Left lobe of liver (tissue), 2 donors: ENCODE data around the gene FOXP4. TPM values are rescaled to one million over a fixed set of nuclear protein-coding genes. Genes with fewer than 3 reads are reported as not detected.

Experiments
- ATAC-seq: fragments of 200-7000 bp; cut with Tn5 transposase; one replicate; pipeline ENCODE4 v1.9.1; 2020; ENCODE audit warnings: mild to moderate bottlenecking, moderate library complexity
- DNase-seq: peaks from one replicate; pipeline ENCODE4 v3.0.0-alpha.2; 2020; ENCODE audit warnings: low spot score
- total RNA-seq: library from RNA; stranded (reverse); gene quantifications from one replicate; pipeline ENCODE4 v1.2.1, GENCODE V29; 2021
- donor health status: DM: no; HTN: no; CAD: no; lungs with moderate emphysema.
- donor health status: DM: no; HTN: yes; CAD: no.

Gene FOXP4
- total RNA-seq, 1 donor from 2014 or later, result 24.6 TPM

DNA sequence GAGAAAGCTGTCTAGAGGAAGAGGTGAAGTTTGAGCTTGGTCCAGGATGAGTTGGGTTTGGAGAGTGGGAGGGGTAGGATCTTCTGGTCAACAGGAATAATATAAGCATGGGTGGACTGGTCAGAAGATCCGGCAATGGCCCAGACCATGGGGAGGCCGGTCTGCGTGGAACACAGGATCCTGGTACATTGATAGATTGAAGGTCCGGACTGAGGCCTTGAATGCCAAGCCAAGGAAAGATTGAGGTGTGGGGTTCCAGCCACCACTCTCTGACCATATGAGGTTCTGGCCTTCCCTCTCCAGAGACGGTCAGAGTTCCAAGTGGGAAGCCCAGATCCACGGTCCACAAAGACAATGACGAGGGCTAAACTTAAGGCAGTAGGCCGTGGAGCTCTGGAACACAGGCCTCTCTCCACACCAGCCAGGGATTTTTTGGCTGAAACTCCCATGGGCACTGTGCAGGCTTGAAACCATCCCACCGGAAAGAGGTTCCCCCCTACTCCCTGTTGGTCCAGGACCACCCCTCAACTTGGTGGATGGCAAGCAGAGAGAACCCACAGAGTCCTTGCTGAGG lies 95.3 kb downstream of the FOXP4 start:
- DNase-seq (no peak), ATAC-seq (no peak)

DNA sequence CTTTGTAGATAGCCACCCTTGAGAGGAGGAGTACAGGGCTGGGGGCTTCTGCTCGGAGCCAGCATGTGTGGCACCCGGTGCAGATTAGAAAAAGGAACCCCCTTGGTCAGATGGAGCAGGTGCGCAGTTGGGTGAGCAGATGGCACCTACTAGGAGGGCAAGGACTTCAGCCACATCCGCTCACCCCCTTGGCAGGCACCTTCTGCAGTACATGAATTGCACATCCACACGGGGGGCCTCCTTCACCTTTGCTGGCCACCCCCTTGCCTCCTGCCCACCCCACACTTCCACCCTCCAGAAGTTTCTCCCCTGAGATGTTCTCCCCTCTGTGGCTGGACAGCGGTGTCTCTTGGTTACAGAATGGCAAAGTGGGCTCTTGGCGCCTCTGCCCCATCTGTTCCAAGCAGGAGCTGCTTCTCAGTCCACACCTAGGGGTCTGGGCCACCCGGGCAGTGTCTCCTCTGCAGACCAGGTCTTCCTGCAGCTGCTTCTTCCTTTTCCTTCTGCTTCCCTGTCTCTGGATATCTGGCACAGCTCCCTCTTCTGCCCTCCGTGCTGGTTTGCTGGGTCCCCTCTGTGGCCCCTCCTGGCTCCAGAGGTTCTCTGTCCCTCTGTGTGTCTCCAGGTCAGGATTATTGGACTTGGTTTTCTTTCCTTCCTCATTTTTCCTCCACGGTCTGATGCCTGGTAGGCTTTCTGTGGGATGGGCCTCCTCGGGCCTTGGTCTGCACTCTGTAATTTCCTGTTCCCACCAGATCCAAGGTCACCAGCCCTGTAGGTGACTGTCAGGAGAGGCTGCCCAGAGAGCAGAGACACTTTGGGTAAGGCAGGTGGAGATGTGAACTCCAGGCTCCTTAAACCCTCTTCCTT lies 96.1 kb downstream of the FOXP4 start:
- DNase-seq (no peak), ATAC-seq (no peak)

DNA sequence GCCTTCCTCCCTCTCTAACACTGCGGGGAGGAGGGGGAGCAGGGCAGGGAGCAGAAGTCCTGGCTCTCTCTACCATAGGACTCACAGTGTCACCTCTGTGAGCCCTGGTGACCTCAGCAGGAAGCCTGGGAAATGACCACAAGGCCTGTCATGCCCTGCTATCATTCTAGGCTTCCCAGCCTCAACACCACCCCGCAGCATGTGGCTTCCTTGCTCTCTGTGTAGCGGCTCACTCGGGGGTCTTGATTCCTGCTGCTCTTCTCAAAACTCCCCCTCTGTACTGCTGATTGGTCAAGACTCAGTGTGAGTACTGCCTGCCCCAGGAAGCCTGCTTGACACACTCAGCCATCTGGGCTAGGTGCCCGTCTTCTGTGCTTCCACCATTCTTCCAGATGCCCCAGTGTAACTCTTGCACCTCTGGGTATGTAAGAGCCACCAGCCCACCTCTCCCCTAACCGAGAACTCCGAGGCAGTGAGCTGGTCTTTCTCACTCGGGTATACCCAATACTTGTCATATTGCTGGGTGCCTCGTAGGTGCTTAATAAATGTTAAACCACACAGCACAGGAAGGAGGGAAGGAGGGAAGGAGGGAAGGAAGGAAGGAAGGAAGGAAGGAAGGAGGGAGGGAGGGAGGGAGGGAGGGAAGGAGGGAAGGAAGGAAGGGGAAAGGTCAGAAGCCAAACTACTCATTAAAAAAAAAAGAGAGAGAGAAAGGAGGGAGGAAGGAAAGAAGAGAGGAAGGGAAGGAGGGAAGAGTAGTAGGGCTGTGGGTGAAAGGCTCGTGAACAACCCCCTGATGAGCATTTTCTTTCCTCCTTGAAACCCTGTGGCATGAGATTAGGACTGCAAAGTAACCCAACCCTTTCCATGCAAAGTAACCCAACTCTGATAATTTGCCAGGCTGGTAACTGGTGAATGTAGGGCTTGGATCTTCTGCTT lies 97.0 kb downstream of the FOXP4 start:
- ATAC-seq (no peak), DNase-seq (no peak)

DNA sequence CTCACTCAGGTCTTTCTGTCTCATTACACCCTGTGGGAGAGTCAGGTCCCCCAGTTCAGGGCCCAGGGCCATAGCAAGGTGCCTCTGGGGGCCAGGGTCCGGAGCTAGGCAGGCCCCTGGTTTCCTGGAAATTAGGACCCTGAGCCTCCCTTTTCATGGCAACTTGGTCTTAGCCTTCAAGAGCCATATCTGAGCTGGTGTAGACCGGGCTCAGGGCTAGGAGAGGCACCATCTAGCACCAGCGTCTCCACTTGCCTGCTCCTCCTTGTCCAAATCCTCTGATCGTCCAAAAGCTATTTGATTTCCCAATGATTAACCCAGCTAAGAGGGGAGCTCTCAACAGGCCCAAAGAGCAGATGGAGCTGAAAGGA lies 97.7 kb downstream of the FOXP4 start:
- DNase-seq (no peak), ATAC-seq (no peak)

DNA sequence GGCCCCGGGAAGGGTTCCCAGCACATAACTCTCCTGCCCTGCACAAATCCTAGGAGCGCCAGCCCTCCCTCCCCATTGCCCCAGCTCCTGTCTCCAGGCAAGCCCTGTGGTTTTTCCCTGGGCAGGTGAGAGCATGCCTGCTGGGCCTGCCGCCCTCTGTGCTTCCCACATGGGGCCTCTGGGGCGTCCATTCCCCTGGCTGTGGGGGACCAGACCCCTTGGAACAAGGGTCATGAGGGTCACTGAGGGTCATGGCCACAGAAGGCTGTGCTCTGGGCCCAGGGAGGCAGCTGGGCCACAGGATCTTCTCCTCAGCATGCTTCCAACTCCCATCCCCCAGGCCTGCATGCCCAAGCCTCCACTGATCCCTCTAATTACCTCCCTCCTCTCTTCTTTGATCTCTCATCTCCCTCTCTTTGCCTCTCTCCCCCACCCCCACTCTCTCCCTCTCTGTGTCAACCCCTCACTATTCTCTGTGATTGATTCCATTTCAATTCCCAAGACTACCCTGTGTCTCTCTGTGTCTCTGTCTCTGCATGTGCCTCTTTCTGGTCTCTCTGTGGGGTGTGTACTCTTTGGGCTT lies 98.2 kb downstream of the FOXP4 start:
- DNase-seq (no peak), ATAC-seq (no peak)

DNA sequence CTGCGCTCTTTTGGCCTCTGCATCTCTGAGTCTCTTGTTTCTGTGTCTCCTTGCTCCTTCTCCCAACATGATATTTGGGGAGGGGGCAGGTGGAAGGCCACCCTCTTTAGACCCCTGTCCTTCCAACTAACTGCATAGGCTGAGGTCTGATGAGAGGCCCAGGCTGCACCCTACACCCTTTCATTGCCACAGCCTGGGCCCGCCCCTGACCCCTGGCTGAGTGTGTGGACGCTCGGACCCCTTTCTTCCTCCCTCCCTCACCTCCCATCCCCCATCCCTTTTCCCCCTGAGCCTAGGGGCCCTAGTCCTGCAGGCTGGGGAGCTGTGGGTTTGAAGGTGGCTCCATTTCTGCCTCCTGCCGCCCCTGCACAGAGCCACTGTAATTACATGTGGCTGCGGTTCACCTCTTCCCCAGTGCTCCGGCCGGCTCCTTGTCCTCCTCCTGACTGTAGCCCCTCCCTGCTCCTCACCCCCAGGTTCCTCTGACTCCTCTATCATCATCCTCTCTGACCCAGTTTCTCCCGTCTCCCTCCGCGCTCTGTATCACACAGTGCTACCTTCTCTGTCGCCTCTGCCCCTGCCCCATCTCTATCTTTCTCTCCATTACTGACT lies 98.9 kb downstream of the FOXP4 start:
- DNase-seq (no peak), ATAC-seq (no peak)

DNA sequence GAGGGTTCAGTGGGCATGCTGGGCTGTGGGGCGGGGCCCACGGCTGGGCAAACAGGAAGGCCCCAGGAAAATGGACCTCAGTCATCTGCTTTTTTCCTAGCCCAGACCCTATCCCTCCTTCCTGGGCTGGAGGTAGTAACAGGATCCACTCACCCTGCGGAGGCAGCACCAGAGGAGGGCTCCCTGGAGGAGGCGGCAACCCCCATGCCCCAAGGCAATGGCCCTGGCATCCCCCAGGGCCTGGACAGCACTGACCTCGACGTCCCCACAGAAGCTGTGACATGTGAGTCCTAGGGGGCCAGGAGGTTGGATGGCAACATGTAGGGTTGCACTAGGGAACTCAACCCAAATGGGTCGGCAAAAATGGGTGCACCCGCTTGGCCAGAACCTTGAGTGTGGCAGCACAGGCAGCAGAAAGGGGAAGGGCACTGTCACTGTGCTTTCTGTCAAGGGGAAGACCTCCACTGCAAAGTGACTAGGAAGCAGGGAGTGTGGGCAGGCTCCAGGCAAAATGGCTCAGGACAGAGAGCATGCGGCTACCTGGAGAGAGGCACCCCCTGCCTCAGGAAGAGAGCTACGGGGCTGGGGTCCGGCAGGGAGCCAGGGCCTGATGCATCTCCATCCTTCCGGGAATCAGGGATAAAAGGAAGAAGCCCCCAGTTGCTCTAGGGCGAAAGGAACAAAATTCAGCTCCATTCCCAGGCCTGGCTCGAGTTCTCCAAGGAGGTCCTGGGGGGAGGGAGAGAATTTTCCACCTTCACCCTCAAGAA lies 100.0 kb downstream of the FOXP4 start:
- ATAC-seq (no peak), DNase-seq (no peak)

DNA sequence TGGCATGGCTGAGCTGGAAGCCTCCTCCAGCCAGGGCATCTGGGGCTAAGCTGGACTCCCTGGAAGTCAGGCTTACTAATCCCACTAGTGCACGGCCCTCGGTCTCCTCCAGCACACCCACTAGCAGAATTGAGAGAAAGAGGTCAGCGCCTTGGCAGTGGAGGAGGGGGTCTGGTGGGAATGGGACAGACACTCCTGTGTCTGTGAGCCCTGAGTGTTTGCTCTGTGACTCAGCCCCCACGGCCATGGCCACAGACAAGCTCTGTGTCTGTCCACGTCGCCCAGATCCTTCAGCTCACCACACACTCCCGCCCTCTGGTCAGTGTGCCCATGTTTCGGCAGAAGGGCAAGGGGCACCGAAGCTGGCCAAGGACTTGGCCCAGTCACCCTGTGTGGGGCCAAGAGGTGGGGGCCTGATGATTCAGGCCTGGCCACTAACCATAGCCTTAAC lies 100.9 kb downstream of the FOXP4 start:
- DNase-seq, result no peak
- no peak for ATAC-seq

DNA sequence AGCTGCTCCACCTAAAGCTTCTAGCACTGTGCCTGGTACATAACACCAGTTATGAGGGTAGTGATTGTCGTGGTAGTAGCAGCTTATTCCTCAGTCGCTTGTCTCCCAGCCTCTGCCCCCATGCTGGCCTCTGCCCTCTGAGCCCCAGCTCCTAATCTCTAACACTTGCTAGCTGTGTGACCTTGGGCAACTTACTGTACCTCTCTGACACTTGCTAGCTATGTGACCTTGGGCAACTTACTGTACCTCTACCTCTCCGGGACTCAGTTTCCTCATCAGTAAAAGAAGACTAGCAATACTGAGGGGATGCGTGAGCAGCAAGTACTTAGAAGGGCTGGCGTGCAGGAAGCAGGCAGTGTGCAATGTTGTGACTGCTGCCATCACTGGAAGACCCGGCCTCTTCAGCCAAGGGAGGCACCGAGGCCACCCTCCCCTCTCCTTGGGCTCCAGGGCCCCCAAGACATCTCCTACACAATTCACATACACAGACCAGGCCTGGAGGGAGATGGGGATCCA lies 101.9 kb downstream of the FOXP4 start:
- DNase-seq (no peak), ATAC-seq (no peak)

DNA sequence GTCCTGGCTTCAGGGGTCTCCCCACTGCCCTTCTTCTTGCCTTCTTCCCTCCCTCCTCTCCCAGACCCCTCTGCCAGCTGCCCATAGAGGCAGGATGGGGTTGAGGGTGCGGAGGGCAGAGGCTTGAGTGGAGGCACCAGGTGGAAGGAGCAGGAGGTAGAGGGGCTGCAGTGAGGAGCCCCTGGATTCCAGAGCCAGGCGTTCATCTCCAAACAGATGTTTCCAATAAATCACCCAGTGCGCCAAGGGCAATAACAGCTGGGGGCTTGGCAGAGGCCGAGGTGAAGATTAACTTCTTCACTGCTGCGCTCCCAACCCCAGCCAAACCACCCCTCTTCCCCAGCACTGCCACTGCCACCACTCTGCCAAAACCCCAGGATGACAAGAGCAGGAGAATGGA lies 102.7 kb downstream of the FOXP4 start:
- no peak for ATAC-seq

DNA sequence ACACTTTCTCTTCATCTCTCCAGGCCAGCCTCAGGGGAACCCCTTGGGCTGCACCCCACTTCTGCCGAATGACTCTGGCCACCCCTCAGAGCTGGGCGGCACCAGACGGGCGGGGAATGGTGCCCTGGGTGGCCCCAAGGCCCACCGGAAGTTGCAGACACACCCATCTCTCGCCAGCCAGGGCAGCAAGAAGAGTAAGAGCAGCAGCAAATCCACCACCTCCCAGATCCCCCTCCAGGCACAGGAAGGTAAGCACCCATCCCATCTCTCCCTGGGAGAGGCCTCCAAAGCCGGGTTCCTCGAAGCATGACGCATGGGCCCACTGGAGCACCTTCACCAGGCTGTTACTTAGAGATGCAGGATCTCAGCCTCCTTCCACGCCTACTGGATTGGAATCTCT lies 103.4 kb downstream of the FOXP4 start:
- DNase-seq (no peak), ATAC-seq (no peak)

More for the DNA sequence above, 102.7 kb downstream of the FOXP4 start:
- DNase-seq, result no peak

DNA sequence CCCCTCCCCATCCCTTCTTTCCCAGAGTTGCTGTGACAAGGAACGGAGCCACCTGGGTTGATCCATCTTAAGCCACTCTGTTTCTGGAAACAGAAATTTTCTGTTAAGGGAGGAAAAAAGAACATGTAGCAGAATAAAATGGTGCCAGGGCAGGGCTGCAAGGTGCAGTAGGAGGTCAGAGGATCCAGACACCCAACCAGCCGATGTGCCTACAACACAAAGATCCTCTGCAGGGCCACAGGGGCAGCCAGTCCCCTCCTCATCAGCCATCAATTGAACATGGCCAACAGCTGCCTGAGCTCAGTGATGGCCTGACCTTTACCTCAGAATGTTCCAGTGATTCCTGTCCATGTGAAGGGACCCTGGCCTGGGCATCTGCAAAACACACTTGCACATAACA lies 103.9 kb downstream of the FOXP4 start:
- no peak for DNase-seq
- no peak for ATAC-seq

DNA sequence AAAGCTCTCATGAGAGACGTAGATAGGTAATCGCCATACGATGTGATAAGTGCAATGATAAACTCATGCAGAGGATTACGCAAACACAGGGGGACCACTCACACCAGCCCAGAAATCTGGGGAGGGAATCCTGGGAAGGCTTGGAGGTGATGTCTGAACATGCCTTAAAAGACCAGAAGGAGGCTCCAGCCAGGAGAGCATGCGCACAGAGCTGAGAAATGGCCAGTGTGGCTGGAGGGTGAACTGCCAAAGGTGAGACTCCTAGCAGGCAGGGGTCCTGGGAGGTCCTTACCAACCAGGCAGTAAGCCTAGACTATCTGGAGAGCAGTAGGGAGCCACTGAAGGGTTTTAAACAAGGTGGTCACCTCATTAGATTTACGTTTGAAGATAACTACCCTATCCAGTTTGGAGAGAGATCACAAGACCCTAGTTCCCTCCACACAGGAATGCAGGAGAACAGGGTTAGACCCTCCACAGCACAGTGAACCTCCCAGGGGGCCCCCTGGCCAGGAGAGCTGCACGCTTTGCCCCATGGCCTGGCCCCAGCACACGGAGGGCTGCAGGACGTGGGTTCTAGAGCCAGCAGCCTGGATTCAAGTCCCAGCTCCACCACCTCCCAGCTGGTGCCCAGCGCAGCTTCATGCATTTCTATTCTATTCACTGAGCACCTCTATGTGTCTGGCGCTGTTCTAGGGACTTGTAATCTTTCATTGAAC lies 105.2 kb downstream of the FOXP4 start:
- DNase-seq (no peak), ATAC-seq (no peak)

Other genes starting within 250 kb of the FOXP4 start
- gene NCR2, start 210.8 kb upstream of the FOXP4 start, total RNA-seq, result not detected
- gene MDFI, start 92.1 kb downstream of the FOXP4 start, total RNA-seq, result not detected
- gene TFEB, start 189.2 kb downstream of the FOXP4 start, total RNA-seq, result 8.9 TPM
- 0.63 TPM for gene PGC, start 201.0 kb downstream of the FOXP4 start, total RNA-seq
- 4.4 TPM for gene FRS3, start 233.5 kb downstream of the FOXP4 start, total RNA-seq
- gene PRICKLE4, start 234.4 kb downstream of the FOXP4 start, total RNA-seq, result 7.3 TPM
- gene TOMM6, start 241.3 kb downstream of the FOXP4 start, total RNA-seq, result 72.3 TPM